Stimulated activated CD4-positive, alpha-beta T cell treated with anti-CD3 and anti-CD28 coated beads, Interleukin-4, amount 100 ng/mL, for 24 hours (primary cell): ENCODE measurements around the gene SLC66A1.

Source experiments
- DNase-seq: peaks from one replicate; pipeline ENCODE4 v3.0.0-alpha.2; 2020

Gene SLC66A1

DNA sequence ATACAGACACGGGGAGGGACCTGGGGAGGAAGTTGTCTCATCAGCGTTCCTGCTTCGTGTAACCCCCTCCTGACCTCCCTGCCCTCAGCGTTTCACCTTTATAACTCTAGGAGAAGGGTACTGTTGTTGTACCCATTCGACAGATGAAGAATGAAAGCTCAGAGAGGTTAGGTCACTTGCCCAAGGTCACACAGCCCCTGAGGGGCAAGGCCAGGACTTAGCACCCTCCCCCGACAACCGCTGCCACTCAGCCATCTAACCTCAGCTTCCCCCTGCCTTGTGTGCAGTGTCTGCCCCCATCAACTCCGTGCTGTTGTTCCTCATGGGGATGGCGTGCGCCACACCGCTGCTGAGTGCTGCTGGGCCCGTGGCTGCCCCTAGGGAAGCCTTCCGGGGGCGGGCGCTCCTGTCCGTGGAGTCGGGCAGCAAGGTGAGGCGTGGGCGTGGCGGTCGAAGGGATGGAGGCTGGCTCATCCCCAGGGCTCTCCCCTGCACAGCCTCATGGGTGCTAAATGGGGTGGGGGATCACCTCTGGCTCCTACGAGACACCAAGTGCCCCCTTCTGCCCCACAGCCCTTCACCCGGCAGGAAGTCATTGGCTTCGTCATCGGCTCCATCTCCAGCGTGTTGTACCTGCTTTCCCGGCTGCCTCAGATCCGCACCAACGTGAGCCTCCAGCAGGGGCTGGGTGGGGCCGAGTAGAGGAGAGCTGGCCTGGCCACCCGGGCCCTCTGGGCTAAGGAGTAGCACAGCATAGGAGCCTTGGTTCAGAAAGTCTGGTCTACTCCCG is 14.0 kb downstream of the SLC66A1 start:
- DNase-seq = no peak

DNA sequence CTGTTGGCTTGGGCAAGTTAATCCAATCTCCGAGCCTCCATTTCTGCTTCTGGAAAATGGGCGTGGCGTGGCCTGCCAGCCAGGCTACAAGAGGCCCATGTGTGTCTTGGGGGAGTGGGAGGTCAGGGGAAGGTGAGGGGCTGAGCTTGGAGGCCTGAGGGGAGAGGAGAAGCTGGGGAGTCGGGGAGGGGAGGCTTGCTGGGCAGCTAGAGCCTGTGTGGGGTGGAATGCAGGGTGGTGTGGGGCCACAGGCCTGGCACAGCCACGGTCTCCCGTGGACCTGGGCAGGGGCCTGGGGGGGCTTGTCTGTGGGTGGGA is 14.6 kb downstream of the SLC66A1 start:
- no peak for DNase-seq

DNA sequence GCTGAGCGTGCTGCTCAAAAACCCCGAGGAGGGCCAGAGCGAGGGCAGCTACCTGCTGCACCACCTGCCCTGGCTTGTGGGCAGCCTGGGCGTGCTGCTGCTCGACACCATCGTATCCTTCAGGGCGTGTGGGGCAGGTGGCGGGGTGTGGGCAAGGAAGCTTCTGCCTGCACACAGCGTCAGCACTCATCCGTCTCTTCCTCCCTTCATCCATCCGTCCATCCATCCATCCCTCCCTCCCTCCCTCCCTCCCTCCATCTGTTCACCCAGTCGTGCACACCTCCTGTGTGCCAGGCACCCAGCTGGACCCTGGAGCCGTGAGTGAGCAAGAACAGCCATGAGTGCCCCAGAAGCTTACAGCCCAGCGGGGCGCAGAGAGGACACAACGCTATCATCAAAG is 15.2 kb downstream of the SLC66A1 start:
- no peak for DNase-seq

DNA sequence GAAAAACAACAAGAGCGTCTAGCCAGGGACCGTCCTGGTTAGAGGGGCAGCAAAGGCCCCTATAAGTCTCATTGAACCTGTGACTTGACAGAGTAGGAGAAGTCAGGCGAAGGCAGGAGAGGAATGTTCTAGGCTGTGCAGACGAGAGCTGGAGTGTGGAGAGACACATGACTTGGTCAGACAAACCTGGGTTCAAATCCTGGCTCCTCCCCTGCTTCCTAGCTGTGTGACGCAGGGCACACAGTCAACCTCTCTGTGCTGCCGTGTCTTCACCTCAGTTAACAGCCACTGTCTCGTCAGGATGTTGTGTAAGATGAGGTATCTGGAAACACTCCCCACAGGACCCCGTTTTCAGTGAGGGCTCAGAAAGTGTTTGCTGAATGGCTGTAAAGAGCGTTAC is 15.6 kb downstream of the SLC66A1 start:
- no peak for DNase-seq

DNA sequence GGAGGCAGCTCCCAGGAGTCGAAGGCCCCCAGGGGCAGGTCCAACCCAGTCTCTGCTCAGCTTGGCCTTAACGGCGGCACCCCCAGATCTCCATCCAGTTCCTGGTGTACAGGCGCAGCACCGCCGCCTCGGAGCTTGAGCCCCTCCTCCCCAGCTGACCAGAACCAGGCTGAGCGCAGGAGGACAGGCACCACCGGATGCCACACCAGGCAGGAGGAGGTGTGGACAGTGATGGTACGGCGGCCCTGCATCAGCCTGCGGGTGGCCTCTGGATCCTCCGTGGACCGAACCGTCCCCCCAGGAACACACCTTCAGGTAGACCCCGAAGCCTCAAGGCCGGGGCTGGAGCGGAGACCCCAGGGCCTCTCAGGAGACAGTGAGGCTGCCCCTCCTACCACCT is 16.4 kb downstream of the SLC66A1 start:
- DNase-seq = no peak

DNA sequence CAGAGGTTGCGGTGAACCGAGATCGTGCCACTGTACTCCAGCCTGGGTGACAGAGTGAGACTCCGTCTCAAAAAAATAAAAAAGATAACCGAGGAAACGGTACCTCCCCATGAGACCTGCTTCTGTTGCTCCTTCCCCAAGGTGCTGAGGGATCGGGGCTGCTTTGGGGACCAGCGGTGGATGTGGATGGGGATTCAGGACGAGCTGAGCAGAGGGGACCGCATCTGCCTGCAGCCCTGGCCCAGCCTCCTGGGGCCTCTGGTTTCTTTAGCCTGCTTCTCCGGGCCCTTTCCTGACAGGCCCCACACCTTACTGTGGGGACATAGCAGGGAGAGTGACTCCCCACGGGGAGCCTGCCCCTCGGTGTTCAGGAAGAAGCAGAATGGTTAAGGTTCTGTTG is 17.1 kb downstream of the SLC66A1 start:
- DNase-seq = no peak

DNA sequence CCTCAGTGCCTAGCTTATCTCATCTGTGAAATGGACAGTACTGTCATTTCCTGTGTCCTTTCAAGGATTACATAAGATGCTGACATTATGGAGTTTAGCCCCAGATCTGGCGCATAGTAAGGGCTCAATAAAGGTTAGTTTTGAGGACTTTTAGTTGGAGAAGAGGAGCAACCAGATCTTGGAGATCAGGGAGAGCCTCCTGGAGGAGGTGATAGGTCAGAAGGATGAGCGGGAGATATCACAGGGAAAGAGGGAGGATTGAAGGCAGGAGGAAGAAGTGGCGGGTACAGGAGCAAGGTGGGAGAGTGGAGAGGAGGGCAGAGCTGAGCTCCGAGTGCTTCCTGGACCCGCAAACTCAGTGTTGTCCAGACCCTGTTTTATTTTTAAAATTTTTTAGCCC is 17.5 kb downstream of the SLC66A1 start:
- no peak for DNase-seq

DNA sequence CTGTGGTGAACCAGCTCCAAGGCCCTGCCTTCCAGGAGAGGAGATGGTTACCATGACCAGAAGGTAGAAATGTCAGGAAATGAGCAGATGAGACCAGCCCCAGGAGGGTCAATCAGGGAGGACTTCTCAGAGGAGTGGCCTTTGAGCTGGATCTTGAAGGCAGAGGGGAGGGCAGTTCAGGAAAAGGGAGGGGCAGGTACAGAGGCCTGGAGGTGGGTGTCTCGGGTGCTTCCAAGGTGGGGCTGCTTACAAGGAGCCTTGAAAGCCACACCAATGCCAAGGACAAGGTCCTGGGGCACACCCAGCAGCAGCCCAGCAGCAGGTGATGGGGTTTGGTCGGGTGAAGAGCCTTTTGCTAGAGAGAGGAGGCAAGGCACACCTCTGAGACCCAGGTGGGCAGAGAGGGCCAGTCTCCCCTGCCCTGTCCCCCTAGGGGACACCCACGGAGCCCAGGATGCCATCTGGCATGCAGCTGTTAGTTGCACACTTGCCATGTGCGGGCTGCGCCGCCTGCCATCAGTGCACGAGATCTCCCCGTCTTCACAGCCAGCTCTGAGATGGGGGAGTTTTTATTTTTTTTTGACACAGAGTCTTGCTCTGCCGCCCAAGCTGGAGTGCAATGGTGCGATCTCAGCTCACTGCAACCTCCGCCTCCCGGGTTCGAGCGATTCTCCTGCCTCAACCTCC is 18.5 kb downstream of the SLC66A1 start:
- DNase-seq = no peak

DNA sequence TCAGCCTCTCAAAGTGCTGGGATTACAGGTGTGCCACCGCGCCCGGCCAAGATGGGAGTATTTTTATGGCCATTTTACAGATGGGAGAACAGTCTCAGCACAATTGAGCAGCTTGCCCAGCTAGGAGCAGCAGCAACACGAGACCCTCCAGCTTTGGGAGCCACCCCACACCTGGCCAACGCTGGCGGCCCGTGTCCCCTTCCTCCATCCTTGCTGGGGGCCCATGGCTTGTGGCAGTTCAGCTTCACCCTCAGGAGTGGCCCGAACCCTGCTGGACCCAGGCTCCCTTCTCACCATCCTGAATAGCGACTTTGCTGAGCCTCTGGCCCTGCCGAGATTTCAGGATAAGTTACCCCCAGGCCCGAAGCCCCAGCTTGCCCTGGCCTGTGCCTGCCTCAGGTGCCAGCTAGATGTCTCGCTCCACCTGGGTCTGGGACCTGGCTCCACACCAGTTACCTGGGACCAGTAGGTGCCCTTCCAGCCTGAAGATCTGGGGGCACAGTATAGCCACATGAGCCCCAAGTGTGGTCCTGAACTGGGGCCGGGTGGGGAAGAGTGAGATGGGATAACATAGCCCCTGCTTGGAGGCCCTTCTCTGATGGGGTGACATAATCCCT is 19.2 kb downstream of the SLC66A1 start:
- no peak for DNase-seq

DNA sequence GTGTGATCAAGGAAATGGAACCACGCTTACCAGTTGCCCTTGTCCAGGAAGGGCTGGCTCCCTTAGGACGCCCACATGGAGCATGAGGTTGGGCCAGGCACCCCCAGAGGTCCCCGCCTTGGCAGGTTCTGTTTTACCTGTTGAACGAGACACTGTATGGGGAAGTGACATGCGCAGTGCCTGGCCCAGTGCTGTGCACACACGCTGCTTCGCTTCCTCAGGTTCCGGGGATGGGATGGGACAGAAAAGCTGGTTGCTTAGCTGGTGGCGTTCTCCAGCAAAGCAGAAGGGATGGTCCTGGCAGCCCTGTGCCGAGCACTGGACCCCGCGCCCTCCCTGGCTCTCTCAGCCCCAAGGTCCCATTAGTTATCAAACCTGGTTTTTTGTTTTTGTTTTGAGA is 20.7 kb downstream of the SLC66A1 start:
- DNase-seq = no peak

DNA sequence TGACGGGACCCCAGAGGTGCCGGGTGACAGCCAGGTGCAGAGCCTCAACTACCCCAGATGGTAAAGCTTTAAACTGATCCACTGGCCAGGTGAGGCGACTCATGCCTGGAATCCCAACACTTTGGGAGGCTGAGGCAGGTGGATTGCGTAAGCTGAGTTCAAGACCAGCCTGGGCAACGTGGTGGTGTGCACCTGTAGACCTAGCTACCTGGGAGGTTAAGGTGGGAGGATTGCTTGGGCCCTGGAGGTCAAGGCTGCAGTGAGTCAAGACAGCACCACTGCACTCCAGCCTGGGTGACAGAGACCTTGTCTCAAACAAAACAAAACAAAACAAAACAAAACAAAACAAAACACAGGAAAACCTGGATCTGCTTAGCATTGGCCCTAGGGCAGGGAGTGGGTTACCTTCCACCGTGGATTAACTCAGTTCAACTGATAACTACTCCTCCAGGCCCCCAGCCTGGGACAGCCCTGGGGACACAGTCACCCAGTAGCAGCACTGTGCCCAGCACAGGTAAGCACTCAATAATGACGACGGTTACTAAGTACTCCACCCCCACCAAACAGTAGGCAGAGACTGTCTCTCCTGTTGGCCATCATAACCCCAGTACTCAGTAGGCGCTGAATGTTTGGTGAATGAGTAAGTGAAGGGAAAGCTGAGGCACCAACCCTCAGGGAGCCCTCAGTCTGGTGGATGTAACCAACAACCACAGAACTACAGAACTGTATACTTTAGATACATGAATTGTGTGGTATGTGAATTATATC is 21.6 kb downstream of the SLC66A1 start:
- no peak for DNase-seq

DNA sequence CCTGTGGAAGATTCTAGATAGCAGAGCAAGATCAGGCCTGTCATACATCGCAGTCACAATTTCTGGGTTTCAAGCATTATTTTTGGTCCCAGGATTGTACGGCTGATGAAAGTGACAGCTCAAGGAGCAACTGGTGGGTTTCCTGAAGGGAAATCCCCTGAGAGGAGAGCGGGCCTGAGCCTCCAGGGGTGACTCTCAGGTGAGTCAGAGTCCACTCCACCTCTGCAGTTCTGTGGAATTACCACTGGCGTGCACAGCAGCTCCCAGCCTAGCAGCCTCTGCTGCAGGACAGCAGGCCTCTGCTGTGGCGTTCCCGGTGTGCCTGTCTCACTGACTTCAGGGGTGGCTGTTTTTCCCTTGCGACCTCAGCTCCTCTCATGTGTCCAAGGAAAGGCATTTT is 24.4 kb downstream of the SLC66A1 start:
- peak; percentile 70 for DNase-seq

DNA sequence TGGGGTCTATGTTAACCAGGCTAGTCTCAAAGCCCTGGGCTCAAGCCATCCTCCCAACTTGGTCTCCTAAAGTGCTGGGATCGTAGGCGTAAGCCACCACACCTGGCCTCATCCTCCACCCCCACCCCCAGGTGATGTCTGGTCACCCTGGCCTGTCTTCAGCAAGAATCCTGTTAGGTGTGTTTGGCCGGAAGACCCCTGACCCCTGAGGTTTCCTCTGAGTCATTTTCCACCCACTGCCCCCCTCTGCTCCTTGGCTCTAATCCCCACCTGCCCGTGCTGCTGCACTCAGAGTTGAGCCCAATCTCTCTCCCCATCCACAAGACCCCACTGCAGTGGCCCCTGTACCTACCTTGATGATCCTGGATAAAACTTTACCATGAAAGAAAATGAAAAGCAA is 25.2 kb downstream of the SLC66A1 start:
- DNase-seq = no peak

DNA sequence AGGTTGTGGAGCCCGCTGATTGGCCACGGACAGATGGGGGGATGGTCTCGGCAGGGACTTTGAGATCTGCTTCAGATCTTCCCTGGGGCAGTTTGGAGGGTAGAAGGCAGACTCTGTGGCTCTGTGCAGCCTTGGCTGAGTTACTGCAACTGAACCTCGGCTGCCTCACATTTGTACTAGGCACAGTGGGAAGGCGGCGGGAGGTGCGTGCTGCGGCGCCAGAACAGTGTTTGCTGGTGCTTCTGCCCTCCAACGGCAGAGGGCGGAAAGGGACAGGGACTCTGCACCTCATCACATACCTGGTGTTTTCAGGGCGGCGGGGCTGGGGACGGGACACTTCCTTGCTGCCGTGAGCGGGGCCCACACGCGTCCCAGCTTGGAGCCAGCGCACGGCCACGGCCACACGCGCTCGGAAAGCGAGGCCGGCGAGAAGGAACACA is 26.2 kb downstream of the SLC66A1 start:
- no peak for DNase-seq

DNA sequence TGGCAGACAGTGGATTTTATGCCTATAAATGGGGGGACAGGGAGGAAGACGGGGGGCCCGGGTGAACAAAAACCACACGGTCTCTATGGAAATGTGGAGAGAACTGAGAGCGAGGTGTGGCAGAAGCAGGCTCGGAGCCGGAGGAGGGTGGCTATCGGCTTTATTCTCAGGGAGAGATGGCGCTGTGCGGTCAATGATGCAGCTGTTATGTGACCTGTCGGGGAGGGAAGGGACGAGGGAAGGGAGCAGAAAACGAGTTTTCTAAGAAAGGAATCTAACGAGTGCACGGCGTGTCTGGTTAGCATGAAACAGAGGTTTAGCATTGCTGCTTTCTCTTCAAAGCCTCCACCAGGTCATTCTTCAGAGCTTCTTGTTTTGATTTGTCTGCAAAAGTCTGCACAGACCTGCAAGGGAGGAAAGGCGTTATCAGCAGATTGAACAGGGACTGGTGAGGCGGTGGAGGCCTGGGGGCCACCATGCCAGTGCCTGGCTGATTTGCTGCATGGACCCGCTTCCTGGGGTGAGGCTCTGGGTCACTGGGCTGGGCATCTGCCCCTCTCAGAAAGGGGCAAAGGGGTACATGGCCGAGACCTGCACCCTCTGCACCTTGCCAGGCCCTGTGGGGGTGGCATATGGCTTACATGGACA is 27.2 kb downstream of the SLC66A1 start:
- no peak for DNase-seq

DNA sequence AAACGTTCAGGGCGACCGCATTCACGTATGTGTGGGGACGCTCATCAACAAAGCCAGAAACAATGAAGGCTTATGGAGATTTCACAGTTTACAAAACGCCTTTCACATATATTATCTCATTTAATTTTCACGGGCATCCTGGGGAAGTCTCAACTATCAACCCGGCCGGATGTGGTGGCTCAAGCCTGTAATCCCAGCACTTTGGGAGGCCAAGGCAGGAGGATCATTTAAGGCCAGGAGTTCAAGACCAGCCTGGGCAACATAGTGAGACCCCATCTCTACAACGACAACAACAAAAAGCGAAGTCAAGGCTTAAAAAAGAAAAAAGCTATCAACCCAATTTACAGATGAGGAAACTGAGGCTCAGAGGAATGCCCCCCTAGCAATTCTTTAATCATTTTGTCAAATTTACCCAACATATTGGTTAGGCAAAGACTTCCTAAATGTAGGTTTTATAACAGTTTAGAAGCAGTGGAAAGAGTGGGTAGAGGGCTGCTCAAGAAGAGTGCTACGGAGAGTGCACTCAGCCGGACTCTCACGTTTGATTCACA is 28.3 kb downstream of the SLC66A1 start:
- no peak for DNase-seq

DNA sequence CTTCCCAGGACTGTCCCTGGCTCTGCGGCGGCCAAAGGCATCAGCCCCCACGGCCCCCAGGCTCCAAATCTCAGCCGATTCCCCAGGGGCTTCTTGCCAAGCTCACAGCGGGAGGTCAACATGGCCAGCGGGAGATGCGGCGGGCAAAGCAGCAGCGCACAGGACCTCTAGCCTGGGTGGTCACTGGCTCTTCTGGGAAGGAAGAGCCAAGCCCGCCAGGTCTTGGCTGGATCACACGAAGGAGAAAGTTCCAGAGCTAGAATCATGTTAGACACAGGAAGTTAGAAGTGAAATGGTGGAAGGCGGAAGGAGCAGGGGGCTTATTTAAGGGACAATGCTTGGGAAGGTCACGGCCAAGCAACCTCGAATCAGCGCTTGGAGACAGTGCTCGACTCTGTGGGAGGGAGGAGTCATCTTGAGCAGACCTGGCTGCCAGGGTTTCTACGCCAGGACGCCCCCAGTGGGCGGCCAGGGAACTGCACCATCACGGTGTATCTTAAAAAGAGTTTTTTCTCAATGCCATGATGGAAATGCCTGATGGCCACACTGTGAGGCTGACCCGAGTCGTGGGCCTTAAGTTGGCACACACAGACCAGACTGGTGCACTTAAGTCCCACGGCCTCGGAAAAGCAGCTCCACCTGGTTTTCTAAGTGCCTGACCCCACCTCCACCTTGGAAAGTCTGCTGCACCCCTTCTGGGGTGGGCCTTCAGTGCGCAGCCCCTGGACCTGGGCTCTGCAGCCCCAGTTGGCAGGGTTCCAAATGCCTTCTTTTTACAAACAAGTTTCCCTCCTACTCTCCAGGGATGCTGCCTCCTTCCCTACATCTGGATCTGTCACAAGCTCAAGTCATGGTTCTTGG is 29.3 kb downstream of the SLC66A1 start:
- peak; percentile 83 for DNase-seq

DNA sequence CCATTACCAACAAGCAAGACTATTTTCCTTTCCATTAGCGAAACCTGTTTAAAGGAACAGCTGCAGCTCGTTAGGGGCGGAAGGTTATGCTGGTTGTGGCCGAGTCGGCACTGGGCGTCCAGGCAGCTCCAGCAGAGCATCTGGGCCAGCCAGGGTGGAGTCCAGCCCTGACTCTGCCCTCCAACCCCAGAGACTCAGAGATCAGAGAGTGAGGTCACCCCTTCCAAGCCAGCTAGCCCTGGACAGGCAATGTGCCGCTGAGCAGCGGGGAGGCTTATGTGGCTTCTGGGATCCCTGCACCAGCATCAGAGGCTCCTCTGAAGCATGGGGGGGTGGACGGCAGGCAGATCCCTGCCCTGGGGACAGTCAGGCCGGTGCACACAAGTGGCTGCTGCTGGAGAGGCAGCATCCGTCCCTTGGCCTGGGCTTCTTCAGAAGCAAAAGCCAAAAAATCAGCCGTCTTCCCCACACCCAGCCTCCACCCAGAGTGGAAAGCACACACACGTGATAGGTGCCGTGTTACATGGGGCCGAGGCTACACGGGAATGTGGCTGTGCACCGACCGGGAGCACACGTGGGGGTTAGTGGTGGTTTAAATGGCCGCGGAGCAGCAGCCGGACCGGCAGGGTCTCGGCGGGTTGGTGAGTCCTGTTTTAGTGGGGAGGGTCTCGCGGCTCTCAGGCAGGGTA is 30.1 kb downstream of the SLC66A1 start:
- DNase-seq = no peak

DNA sequence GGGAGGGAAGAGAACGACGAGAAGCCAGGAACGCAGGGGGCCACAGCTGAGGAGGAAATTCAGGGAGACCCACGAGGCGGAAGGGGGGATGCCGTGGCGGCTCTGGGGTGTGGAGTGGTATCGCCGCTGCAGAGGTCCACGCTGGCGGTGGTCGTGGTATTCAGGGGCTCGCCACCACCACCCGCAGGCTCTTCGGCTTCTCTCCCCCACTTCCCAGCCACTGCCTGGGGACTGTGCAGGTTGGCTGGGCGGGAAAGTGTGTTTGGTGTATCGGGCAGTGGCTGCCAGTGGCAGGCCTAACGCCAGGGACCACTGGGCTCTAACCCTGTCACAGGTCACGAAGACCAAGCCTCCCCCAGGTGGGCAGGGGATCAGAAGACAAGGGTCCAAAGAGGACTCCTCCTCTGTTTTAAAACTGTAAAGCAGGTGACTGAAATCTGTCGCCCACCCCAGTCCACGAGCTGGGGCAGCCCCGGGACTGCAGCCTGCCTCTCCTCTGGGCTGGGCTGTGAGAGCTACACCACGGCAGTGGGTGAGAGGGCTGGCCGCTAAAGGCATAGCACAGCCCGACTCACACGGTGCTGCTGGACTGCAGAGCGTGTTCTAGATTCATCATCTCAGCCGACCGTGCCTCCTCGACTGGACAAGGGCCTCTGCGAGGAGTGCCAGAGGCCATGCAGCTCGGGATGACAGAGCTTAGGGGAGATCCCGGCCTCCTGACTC is 30.9 kb downstream of the SLC66A1 start:
- DNase-seq = no peak

DNA sequence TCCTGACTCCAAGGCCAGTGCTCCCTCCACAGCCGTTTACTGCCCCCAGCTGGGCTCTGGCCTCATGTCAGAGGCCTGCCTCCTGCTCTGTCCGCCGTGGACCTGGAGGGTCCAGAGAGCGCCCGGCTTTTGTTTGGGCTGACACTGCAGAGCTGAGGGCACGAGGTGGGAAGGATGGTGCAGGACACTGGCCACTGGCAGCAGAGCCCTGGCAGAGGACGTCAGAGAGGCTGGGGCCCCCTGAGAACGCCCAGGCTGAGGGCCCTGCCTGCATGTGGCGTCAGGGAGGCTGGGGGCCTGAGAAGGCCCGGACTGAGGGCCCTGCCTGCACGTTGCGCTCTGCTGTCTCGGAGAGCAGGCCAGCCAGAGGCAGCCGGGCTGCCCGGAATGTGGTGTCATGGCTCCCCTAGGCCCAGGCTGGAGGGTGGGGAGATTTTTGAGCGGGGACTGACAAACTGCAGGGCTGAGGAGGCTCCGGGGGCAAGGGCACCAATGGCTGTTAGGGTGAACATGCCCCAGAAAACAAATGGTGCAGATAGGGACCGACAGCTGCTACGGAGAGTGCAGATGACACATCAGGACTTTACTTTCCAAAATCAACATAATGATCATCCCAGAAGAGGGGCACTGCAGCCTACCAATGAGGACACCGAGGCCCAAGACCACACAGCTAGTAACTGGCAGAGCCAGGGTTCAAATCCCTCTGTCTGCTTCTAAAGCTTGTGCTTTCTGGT is 31.7 kb downstream of the SLC66A1 start:
- no peak for DNase-seq
